GM18499 (cell line): ENCODE measurements around the gene GPSM3.
"Not testable (repeated sequence)": the region's sequence is repeated elsewhere in the genome, so short reads cannot be mapped to it uniquely, and the experiment has no call there.

Experiments
- ATAC-seq: cut with Tn5 transposase; IDR thresholded peaks from one replicate; pipeline ENCODE4 v1.9.1; 2021; ENCODE audit warnings: moderate number of reproducible peaks; ENCODE audit not compliant: insufficient read depth, unreplicated experiment

Gene GPSM3

DNA sequence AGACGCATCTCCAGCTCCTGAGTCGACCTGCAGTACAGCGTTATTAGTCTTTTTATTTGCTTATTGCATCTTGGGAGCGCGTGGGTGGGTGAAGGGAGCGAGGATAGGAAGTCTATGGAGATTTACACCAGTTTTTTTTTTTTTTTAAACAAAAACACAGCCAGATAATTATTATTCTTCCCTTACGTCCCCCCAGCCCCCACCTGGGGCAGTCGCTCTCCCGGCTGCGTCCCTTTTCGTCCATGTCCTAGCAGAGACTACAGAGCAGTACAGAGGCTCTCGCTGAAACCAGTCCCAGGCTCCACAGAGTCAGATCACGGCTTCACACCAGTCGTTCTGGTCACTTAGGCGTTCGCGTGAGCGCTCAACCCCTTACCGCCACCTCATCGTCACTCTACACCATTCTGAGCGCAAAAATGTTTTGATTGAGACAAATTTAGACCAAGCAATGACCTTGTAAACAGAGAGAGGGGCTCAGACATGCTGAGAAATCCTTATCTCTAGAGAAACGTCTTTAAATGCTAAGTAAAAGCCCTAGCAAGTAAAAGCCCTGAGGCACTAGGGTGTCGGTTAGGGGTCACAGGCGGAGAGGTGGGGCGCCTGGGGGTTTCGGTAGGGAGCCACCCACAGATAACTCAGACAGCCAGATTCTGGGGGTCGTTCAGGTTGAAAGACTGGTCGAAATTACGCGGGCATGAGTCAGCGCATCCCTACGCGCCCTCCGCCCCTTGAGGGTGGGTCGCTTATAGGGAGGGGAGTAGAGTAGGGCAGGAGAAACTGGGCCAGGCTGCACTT, 39.5 kb downstream of the GPSM3 start:
- no peak for ATAC-seq

DNA sequence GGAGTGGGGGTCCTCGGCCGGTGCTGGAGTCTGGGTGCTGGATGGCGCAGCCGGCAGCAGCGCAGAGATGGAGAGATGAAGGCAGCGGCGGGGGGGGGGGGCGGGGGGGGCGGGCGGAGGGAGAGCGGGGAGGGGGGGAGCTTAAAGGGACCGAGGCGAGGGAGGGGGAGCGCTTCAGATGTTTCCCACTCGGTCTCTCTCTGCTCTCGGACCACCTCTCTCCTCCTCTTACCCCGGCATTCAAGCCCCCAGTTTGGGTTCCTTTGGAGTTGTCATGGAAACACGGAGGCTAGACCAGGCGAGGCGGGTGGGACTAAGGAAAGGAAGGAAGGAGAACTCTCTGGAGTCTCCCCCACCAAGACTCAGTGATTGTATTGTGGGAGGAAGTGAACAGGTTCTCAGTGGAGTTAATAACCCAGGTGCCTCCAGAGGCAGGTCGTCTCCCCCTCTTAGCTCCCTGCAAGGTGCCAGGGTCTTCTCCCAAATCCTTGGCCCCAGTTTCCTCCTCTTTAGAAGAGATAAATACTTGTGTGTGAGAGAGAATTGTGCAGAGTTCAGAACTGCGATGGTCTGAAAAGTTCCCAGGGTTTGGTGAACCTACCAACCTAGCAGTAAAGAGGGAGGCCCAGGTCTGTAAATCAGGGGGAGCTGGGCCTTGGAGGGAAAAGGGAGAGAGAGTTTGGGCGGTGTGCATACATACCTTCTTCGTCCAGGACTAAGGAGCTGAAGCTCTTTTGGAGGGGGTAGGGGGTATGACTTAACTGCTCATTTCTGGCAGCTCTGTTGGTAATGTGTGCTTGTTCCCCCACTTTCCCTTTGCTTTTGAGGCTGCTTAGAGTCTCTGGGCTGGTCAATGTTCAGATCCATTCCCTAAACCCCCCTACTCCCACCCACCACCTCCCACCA, 40.3 kb downstream of the GPSM3 start, which contains the start of gene PRRT1:
Gene PRRT1 (minus strand): TSS at position 77 of the 906 bp plus-strand sequence. CDS start 112 bp downstream, outside the sequence.
- ATAC-seq: no peak

DNA sequence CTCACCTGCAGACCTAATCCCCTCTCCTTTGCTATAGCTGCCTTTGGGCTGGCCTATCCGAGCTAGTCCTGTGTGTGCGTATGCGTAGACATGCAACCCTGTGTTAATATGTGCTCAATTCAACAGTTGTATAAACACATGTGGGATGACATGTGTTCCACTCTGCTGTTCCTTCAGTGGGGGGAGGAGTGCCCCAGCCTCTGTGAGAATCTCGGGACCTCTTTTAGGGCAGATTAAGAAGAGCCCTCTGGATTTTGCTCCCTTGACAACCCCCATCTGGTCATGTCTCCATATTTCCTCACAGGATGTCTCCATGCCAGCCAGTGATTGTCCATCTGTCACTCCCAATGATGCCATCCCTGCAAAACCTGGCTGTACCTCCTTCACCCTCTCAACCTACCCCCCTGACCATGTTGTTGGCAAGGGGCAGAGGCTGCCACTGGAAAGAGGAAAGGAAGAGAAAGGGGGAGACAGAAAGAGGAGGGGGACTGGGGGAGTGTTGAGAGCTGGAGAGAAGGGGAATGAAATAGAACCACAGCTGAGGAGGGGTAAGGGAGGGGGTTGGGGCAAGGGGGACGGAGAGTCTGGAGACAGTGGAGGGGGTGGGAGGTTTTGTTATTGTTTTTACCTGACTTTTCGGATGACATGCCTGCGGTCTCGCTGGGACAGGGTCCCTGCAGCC, 41.1 kb downstream of the GPSM3 start:
- no peak for ATAC-seq

DNA sequence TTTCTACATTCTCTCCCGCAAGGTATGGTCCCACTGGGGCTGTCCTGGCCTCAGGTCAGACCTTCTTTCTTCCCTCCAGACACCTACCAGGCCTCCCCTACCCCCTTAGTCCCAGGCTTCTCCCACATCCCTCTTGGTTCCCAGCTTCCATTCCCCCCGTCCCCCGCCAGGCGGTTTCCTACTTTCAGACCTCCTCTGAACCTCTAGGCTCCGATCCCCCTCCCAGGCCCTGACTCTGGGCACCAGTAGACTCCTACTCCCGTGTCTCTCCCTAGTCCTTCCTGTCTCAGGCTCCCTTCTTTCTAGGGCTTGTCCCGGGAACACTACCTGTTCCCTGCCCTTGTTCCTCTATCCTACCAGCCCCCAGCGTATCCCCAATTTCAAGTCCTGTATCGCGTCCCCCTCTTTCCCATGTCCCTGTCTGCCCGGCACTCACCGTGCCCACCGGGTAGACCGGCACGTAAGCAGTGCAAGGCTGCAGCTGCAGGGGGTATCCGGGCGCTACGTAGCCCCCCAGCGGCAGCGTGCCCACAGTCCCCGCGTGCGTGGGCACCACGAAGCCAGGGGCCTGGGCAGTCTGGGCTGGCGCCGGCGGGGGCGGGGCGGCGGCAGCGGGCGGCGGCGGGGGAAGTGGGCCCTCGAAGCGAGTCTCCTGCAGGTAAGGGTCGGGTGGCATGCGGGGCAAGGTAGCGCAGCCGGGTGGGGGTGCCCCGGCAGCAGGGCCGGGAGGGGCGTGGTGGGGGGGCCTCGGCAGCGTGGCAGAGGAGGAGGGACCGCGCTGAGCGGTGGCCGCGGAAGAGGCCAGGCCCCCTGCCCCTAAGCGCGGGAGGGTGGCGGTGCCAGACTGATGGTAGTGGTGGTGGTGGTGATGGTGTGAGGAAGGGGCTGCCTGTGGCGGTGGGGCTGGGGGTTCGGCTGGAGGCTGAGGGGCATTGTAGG, 42.2 kb downstream of the GPSM3 start:
- no peak for ATAC-seq

DNA sequence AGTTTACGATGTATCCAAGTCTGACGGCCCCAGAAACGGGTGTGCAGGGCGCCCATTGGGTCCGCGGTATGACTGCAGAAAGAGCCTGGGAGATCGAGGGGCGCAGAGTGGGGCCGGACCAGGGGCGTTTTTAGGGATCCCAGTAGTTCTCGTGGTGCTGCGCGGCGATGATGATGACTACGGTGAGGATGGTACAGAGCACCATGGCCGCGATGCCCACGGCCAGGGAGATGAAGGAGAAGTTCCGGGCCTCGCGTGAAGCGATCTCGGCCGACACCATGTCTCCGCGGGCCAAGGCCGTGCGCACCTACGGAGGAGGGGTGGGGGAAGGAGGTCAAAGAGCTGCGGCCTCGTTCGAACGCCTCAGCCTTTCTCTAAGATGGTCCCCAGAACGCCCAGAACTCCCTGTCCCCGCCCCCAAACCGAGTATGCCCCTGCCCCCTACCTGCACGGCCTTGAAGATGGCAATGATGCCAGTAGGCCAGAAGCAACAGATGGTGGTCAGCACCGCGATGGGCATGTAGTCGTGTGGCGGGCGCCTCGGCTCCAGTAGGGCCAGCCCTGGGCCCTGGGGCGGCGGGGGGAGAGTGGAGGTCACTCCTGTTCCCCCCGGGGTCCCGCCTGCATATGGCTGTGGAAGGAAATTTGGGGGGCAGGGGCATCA, 43.2 kb downstream of the GPSM3 start:
- ATAC-seq: no peak

DNA sequence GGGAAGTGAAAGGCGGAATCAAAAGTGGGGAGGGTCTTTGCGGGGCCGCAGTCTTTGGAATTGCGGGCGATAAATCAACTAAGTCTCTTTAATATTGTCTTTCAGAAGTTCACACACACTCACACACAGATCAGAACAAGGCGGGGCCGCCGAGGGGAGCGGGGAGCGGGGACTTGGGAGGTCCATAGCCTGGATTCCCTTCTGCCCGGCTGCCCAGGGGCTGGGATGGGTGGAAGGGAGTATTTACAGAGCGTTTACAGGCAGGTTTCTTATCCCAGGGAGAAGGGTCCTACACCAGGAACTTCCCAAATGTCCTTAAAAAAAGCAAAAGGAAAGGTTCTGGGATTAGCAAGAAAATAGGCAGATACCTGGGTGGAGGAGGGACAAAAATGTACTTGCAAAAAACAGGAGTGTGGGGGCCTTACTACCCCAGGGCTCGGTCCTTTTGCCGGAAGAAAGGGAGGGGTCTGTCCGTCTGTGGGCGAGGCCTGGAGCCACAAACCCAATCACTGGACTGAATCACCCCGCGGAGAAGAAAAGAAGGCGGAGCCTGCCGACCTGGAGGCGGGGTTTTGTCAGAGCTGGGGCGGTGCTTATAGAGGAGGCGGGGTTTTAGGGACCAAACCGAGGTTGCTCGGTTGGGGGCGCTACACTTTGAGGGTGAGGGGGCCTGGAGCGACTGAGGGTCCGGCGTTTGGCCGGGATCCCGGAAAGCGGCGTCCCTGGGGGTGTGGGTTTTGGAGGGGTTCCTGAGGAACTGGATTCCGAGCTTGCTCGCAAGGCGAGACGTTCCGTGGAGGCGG, 44.0 kb downstream of the GPSM3 start:
- ATAC-seq: no peak

DNA sequence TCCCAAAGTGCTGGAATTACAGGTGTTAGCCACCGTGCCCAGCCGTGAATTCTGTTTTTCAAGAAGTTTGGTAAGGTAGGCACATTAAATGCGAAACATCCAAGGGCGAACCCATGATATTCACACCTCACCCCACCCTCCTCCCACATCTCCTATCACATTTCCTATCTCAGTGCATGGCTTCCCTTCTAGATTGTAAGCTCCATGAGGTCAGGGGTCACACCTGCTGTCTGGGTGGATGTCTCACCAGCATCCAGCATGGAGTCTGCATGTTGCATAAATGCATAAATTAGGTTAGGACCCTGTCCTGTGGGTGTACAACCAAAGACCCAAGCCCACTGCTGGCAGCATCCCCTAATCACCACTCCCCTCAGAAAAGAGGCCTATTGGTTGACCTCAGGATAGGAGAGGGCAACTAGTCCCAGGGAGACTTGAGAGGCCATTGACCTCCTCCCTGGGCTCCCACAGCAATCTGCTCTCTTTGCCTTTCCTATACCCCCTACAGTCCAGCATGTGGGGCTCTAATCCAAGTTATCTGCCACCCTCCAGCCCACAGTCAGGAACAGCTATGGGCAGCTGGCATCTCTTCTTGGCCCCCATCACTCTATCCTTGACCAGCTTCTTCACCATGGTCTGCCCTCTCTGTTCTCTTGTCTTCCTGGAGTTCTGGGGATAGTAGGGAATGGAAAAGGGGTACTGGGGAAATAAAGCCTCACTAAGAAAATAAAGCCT, 44.9 kb downstream of the GPSM3 start:
- no peak for ATAC-seq

DNA sequence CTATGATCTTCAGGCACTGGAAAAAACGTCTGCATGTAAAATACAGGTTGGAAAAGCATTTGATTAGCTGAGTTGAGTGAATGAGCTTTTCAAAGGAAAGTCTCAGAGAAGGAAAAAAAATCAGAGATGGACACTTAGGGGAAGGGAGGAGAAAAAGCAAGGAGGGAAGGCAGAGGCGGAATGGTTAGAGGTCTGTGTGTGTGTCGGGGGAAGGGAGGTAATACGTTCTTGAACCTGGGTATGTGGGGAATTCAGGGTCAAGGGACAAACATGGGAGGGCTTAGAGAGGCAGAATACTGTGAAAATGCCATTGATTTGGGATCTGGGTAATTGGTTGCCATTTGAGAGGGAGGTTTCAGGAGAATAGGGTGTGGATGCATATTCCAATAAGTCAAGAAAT, 45.8 kb downstream of the GPSM3 start:
- no peak for ATAC-seq

DNA sequence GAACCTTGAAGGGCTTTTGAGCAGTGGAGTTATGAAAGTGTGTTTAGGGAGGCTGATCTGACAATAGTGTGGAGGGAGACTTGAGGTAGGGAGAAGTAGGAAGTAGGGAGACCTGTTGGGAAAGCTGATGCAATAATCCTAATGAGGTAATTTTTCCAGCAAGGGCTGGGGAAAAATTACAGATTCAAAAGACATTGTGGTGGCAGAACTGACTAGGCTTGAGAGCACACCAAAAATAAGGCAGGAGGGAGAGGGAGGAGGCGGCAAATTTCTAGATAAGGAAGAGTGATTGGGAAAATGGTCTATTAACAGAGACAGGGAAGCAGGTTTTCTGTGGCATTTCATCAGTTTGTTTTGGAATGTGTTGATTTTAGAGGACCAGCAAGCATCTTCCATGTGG, 46.2 kb downstream of the GPSM3 start:
- ATAC-seq: no peak

DNA sequence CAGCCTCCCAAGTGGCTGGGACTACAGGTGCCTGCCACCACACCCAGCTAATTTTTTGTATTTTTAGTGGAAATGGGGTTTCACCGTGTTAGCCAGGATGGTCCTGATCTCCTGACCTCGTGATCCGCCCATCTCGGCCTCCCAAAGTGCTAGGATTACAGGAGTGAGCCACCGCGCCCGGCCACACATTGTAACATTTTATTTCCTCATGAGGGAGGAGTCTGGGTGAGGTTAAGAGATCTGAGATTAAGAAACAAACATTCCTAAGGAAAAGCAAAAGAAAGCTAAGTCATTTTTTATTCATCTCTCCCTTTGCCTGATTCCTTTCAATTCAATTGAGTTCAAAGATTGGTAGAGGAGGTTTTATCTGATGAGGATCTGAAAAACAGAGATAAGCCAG, 48.2 kb downstream of the GPSM3 start:
- ATAC-seq: not testable (repeated sequence)
